Left ventricle myocardium inferior (tissue), 1 donor: ENCODE data around the gene OS9. TPM values are rescaled to one million over a fixed set of nuclear protein-coding genes. Genes with fewer than 3 reads are reported as not detected.
"Not testable (repeated sequence)": the region's sequence is repeated elsewhere in the genome, so short reads cannot be mapped to it uniquely, and the experiment has no call there.

Experiments
- DNase-seq: peaks from one replicate; pipeline ENCODE4 v3.0.0-alpha.2; 2020
- H3K27ac ChIP-seq: fragments of 200-600 bp; replicated peaks from 2 replicates; pipeline ENCODE4 v1.8.0; 2021
- H3K27me3 ChIP-seq: fragments of 200-600 bp; 2 replicates; pipeline ENCODE4 v1.8.0; 2021; ENCODE audit warnings: low read depth
- H3K36me3 ChIP-seq: fragments of 200-600 bp; 2 replicates; pipeline ENCODE4 v1.8.0; 2021
- H3K4me1 ChIP-seq: fragments of 200-600 bp; 2 replicates; pipeline ENCODE4 v1.8.0; 2021
- H3K4me3 ChIP-seq: fragments of 200-600 bp; 2 replicates; pipeline ENCODE4 v1.8.0; 2021; ENCODE audit warnings: mild to moderate bottlenecking, moderate library complexity
- H3K9me3 ChIP-seq: fragments of 200-600 bp; replicated peaks from 2 replicates; pipeline ENCODE4 v1.8.0; 2021
- intact Hi-C: fragments of 100-400 bp; cut with micrococcal nuclease; formaldehyde crosslinking; loops from one replicate; pipeline ENCODE4 v1.11.0; 2022
- long read RNA-seq: library from polyadenylated mRNA; unstranded; transcript quantifications from one replicate; pipeline ENCODE4 v2.0.0, GENCODE V29; 2021
- total RNA-seq: library from RNA; stranded (reverse); fragmentation: NEBNext Ultra II Directional; extraction: Animal tissue kit (Norgen Biotek cat#: 25700); gene quantifications from one replicate; pipeline ENCODE4 v1.2.1, GENCODE V29; 2021
- TF ChIP-seq, protein P1 (sequence below): fragments of 200-600 bp; IDR thresholded peaks from 2 replicates; pipeline ENCODE4 v1.8.0; 2021; ENCODE audit warnings: antibody characterized with exemption, mild to moderate bottlenecking, borderline replicate concordance
- donor health status: DM: no; HTN: yes; CAD: no; lungs with severe emphysema.

Gene OS9, protein sequence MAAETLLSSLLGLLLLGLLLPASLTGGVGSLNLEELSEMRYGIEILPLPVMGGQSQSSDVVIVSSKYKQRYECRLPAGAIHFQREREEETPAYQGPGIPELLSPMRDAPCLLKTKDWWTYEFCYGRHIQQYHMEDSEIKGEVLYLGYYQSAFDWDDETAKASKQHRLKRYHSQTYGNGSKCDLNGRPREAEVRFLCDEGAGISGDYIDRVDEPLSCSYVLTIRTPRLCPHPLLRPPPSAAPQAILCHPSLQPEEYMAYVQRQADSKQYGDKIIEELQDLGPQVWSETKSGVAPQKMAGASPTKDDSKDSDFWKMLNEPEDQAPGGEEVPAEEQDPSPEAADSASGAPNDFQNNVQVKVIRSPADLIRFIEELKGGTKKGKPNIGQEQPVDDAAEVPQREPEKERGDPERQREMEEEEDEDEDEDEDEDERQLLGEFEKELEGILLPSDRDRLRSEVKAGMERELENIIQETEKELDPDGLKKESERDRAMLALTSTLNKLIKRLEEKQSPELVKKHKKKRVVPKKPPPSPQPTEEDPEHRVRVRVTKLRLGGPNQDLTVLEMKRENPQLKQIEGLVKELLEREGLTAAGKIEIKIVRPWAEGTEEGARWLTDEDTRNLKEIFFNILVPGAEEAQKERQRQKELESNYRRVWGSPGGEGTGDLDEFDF
- 112 TPM for total RNA-seq
- long read RNA-seq, transcript OS9-201 (14 exons, 2,505 nt): minor isoform, 30 of 249 reads
- long read RNA-seq, transcript OS9-220 (14 exons, 2,135 nt): minor isoform, 68 of 249 reads
- long read RNA-seq, transcript OS9-202 (15 exons, 2,691 nt): major isoform, 71 of 249 reads
- long read RNA-seq, transcript OS9-203 (14 exons, 2,457 nt): minor isoform, 8 of 249 reads
- long read RNA-seq, partial matches to known transcripts: 26 of 249 reads
- long read RNA-seq, other reads (novel, unspliced or antisense): 46 of 249 reads

DNA sequence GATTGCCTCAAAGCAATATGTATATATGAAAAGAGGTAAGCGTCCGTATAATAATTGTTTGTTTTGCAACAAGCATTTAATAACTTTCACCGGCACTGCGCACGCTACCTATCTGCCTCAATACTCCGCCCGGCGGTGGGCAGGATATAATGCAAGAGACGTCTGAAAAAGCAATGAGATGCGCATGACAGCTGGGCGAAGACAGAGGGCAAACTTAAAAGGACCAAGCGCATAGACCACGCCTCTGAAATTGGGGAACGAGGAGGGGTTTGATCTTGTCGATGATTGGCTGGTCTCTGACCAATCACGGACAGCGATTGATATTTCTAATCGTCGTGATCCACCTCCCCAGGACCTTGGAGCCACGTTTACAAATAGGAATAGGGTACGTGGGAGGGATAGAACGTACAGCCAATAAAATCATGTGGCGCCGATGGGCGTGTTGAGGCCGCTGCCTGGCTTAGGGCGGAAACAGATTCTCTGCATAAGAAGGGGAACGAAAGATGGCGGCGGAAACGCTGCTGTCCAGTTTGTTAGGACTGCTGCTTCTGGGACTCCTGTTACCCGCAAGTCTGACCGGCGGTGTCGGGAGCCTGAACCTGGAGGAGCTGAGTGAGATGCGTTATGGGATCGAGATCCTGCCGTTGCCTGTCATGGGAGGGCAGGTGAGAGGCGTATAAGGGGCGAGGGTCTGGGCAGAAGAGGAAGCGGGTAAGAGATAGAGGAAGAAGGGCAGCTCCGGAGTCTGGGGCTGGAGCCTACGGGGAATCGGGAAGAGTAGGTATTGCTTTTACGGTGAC lies at the start of gene OS9:
OS9 (plus strand) TSS at position 474 of the 800 bp plus-strand sequence; CDS start at position 504, 30 bp downstream.
- Histone ChIP-seq H3K27me3 (no peaks in the 10 kb centered on the region), H3K36me3 (peaks cover 26% of the 10 kb centered on the region), H3K9me3 (no peaks in the 10 kb centered on the region), H3K4me1 (peaks cover 13% of the 10 kb centered on the region), H3K27ac (peak within 1 kb of the TSS; percentile 86), H3K4me3 (peak within 1 kb of the TSS; percentile 92)
- TF ChIP-seq, protein P1, sequence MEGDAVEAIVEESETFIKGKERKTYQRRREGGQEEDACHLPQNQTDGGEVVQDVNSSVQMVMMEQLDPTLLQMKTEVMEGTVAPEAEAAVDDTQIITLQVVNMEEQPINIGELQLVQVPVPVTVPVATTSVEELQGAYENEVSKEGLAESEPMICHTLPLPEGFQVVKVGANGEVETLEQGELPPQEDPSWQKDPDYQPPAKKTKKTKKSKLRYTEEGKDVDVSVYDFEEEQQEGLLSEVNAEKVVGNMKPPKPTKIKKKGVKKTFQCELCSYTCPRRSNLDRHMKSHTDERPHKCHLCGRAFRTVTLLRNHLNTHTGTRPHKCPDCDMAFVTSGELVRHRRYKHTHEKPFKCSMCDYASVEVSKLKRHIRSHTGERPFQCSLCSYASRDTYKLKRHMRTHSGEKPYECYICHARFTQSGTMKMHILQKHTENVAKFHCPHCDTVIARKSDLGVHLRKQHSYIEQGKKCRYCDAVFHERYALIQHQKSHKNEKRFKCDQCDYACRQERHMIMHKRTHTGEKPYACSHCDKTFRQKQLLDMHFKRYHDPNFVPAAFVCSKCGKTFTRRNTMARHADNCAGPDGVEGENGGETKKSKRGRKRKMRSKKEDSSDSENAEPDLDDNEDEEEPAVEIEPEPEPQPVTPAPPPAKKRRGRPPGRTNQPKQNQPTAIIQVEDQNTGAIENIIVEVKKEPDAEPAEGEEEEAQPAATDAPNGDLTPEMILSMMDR: peak; percentile 84
- intact Hi-C loops: no loop called here
- peak; percentile 94 for DNase-seq

DNA sequence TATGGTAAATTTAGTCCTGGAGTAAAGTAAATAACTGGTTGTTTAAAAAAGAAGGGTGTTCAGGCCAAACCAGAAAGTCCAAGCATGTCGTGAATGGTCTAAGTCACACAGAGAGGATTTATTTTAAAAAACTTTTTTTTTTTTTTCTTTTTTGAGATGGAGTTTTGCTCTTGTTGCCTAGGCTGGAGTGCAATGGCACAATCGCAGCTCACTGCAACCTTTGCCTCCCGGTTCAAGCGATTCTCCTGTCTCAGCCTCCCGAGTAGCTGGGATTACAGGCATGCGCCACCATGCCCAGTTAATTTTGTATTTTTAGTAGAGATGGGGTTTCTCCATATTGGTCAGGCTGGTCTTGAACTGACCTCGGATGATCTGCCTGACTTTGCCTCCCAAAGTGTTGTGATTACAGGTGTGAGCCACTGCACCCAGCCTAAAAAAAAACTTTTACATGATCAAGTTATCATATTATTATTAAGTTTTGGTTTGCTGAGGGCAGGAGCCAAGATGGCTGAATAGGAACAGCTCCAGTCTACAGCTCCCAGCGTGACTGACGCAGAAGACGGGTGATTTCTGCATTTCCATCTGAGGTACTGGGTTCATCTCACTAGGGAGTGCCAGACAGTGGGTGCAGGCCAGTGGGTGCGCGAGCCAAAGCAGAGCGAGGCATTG lies 47.8 kb upstream of the OS9 start:
- intact Hi-C loops, H3K4me1 ChIP-seq, H3K4me3 ChIP-seq, H3K36me3 ChIP-seq, H3K27ac ChIP-seq, DNase-seq: not testable (repeated sequence)
- H3K27me3 ChIP-seq: peaks cover 29% of the 10 kb centered on the region
- H3K9me3 ChIP-seq: peaks cover 18% of the 10 kb centered on the region

DNA sequence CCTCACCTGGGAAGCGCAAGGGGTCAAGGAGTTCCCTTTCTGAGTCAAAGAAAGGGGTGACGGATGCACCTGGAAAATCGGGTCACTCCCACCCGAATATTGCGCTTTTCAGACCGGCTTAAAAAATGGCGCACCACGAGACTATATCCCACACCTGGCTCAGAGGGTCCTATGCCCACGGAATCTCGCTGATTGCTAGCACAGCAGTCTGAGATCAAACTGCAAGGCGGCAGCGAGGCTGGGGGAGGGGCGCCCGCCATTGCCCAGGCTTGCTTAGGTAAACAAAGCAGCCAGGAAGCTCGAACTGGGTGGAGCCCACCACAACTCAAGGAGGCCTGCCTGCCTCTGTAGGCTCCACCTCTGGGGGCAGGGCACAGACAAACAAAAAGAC lies 47.3 kb upstream of the OS9 start:
- H3K27me3 ChIP-seq: peaks cover 24% of the 10 kb centered on the region
- H3K36me3 ChIP-seq, H3K27ac ChIP-seq, H3K4me1 ChIP-seq, intact Hi-C loops, H3K4me3 ChIP-seq, DNase-seq: not testable (repeated sequence)
- H3K9me3 ChIP-seq: peaks cover 18% of the 10 kb centered on the region

DNA sequence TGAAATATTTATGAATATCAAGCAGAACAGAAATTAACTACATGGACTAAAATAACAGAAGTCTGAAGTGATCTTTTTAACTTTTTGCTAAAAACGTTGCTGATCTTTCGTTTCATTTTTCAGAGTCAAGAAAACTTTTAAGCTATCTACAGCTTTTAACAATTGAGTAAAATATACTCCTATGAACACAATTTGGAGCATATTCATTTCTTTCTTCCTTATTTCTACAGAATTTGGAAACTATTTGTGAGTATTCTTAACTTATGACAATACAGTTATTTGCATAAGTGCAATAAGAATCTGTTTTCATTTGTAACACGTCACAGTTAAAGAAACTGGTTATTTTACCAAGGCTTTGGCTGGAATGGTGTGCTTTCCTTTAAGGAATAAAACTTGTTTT lies 39.9 kb upstream of the OS9 start:
- H3K4me1 ChIP-seq: no peaks in the 10 kb centered on the region
- no peaks in the 10 kb centered on the region for H3K9me3 ChIP-seq
- no peak overlapping the region for H3K4me3 ChIP-seq
- H3K36me3 ChIP-seq: no peaks in the 10 kb centered on the region
- DNase-seq: no peak
- intact Hi-C loops: no loop called here
- TF ChIP-seq, protein P1: no peak
- no peak overlapping the region for H3K27ac ChIP-seq
- H3K27me3 ChIP-seq: peaks cover 28% of the 10 kb centered on the region

DNA sequence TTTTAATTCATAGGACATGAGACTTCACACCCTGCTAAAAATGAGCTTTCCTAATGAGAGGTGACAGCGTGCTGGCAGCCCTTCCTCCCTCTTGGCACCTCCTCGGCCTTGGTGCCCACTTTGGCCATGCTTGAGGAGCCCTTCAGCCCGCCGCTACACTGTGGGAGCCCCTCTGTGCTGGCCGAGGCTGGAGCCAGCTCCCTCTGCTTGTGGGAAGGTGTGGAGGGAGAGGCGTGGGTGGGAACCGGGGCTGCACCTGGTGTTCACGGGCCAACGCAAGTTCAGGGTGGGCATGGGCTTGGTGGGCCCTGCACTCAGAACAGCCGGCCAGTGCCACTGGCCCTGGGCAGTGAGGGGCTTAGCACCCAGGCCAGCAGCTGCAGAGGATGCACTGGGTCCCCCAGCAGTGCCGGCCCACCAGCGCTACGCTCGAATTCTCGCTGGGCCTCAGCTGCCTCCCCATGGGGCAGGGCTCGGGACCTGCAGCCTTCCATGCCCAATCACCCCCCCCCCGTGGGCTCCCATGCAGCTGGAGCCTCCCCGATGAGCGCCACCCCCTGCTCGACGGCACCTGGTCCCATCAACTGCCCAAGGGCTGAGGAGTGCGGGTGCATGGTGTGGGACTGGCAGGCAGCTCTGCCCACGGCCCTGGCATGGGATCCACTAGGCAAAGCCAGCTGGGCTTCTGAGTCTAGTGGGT lies 38.2 kb upstream of the OS9 start:
- TF ChIP-seq, protein P1: no peak
- H3K4me3 ChIP-seq: no peak overlapping the region
- no peak overlapping the region for H3K27ac ChIP-seq
- peaks cover 42% of the 10 kb centered on the region for H3K27me3 ChIP-seq
- no peaks in the 10 kb centered on the region for H3K36me3 ChIP-seq
- no peak for DNase-seq
- no peaks in the 10 kb centered on the region for H3K4me1 ChIP-seq
- intact Hi-C loops: no loop called here
- H3K9me3 ChIP-seq: no peaks in the 10 kb centered on the region

DNA sequence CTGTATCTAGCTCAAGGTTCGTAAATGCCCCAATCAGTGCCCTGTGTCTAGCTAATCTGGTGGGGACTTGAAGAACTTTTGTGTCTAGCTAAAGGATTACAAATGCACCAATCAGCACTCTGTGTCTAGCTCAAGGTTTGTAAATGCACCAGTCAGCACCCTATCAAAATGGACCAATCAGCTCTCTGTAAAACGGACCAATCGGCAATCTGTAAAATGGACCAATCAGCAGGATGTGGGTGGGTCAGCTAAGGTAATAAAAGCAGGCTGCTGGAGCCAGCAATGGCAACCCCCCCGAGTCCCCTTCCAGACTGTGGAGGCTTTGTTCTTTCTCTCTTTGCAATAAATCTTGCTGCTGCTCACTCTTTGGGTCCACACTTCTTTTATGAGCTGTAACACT lies 37.5 kb upstream of the OS9 start:
- peaks cover 43% of the 10 kb centered on the region for H3K27me3 ChIP-seq
- DNase-seq, H3K4me1 ChIP-seq, H3K4me3 ChIP-seq, H3K36me3 ChIP-seq, H3K27ac ChIP-seq, intact Hi-C loops, H3K9me3 ChIP-seq: not testable (repeated sequence)
